ENCODE data around the gene MGLL. TPM values are rescaled to one million over a fixed set of nuclear protein-coding genes. Genes with fewer than 3 reads are reported as not detected.
A peak's percentile ranks its signal among the peaks of the same experiment; 100 is the strongest.

The MGLL gene
- total RNA-seq (250 TPM), polyA plus RNA-seq (ENCODE audit: insufficient read depth, low read depth, low replicate concordance) (74.2 TPM)
- long read RNA-seq, donor 1, full-length matches to known transcripts = 10 of 10 reads
- long read RNA-seq, donor 1, partial matches to known transcripts = 0 of 10 reads
- long read RNA-seq, donor 1, other reads (novel, unspliced or antisense) = 0 of 10 reads
- long read RNA-seq, donor 2, full-length matches to known transcripts = 6 of 50 reads
- long read RNA-seq, donor 2, partial matches to known transcripts = 0 of 50 reads
- long read RNA-seq, donor 2, other reads (novel, unspliced or antisense) = 44 of 50 reads
- long read RNA-seq, donor 3, full-length matches to known transcripts = 16 of 16 reads
- long read RNA-seq, donor 3, partial matches to known transcripts = 0 of 16 reads
- long read RNA-seq, donor 3, other reads (novel, unspliced or antisense) = 0 of 16 reads
- long read RNA-seq, donor 4, full-length matches to known transcripts = 11 of 75 reads
- long read RNA-seq, donor 4, partial matches to known transcripts = 35 of 75 reads
- long read RNA-seq, donor 4, other reads (novel, unspliced or antisense) = 29 of 75 reads
- long read RNA-seq, donor 5 = 0 reads
- long read RNA-seq, donor 6, full-length matches to known transcripts = 5 of 5 reads
- long read RNA-seq, donor 6, partial matches to known transcripts = 0 of 5 reads
- long read RNA-seq, donor 6, other reads (novel, unspliced or antisense) = 0 of 5 reads
- long read RNA-seq, donor 7, full-length matches to known transcripts = 156 of 386 reads
- long read RNA-seq, donor 7, partial matches to known transcripts = 14 of 386 reads
- long read RNA-seq, donor 7, other reads (novel, unspliced or antisense) = 216 of 386 reads
- long read RNA-seq, donor 8, full-length matches to known transcripts = 11 of 11 reads
- long read RNA-seq, donor 8, partial matches to known transcripts = 0 of 11 reads
- long read RNA-seq, donor 8, other reads (novel, unspliced or antisense) = 0 of 11 reads
- long read RNA-seq, donor 9, full-length matches to known transcripts = 6 of 6 reads
- long read RNA-seq, donor 9, partial matches to known transcripts = 0 of 6 reads
- long read RNA-seq, donor 9, other reads (novel, unspliced or antisense) = 0 of 6 reads
- long read RNA-seq, donor 10, full-length matches to known transcripts = 7 of 7 reads
- long read RNA-seq, donor 10, partial matches to known transcripts = 0 of 7 reads
- long read RNA-seq, donor 10, other reads (novel, unspliced or antisense) = 0 of 7 reads

DNA sequence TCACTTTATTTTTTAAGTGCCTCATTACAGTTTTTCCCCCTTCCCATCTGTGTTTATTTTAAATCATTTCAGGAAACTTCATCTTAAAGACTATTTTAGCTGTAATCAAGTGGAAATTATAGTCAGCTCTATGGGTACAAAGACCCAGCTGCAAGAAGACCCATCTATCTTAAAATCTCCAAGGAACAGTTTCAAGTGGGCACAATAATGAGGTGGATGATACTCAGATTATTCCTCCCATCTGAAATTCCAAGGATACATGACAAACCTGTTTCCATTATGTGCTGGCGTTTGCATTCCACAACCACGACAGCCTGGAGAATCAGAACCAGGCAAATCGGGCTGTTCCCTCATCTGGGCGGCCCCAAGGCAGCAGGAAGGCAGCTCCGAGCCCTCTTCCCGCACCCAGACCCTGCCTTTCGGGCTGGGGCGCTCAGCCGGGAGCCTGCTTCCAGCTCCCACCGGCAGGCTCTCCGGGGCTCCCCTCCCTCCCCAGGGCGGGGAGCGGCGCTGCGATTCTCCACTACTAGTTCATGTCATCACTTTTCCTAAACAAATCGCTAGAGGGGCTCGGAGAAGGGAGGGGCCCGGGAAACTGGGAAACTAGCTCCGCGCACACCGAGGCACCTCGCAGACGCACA is at the start of gene MGLL:
Gene MGLL (minus strand): TSS at position 475 of the 641 bp plus-strand sequence. CDS start 197 bp downstream, at position 278.
- peak in 3 of 5 donors; percentile 50 to 78 (median 75) for DNase-seq
- Histone ChIP-seq H3K36me3 (ENCODE audit: control insufficient read depth in 2 of 3, insufficient read depth in 3 of 3, low read length in 3 of 3) (no peaks in the 10 kb centered on the region), H3K27ac (ENCODE audit: low read depth in 2 of 2, low read length in 2 of 2) (peak within 1 kb of the TSS; percentile 32 to 84), H3K27me3 (ENCODE audit: control insufficient read depth, insufficient read depth, low read length) (no peaks in the 10 kb centered on the region), H3K9me3 (ENCODE audit: control insufficient read depth in 2 of 3, insufficient read depth in 1 of 3, low read length in 3 of 3) (no peaks in the 10 kb centered on the region), H3K9ac (ENCODE audit: low read length in 3 of 3) (peak within 1 kb of the TSS; percentile 1 to 47 (median 43)), H3K4me3 (ENCODE audit: low read length in 3 of 3) (peak within 1 kb of the TSS; percentile 47 to 88 (median 59)), H3K4me1 (ENCODE audit: control insufficient read depth in 2 of 3, insufficient read depth in 2 of 3, low read depth in 1 of 3, low read length in 3 of 3) (peaks cover 4 to 30% (median 21%) of the 10 kb centered on the region in 3 donors)
- TF ChIP-seq, protein P1, sequence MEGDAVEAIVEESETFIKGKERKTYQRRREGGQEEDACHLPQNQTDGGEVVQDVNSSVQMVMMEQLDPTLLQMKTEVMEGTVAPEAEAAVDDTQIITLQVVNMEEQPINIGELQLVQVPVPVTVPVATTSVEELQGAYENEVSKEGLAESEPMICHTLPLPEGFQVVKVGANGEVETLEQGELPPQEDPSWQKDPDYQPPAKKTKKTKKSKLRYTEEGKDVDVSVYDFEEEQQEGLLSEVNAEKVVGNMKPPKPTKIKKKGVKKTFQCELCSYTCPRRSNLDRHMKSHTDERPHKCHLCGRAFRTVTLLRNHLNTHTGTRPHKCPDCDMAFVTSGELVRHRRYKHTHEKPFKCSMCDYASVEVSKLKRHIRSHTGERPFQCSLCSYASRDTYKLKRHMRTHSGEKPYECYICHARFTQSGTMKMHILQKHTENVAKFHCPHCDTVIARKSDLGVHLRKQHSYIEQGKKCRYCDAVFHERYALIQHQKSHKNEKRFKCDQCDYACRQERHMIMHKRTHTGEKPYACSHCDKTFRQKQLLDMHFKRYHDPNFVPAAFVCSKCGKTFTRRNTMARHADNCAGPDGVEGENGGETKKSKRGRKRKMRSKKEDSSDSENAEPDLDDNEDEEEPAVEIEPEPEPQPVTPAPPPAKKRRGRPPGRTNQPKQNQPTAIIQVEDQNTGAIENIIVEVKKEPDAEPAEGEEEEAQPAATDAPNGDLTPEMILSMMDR (IDR thresholded peaks at IDR 0.05; ENCODE audit: borderline replicate concordance, extremely low read depth, insufficient read depth) = no peak
- intact Hi-C loops (cut with DNase I) = no loop called here
- FAIRE-seq = no peak

GRCh38 chr3:127870156-127870555 is 47.8 kb upstream of the MGLL start:
- TF ChIP-seq, protein P1 (IDR thresholded peaks at IDR 0.05; ENCODE audit: borderline replicate concordance, extremely low read depth, insufficient read depth) = no peak
- H3K4me1 ChIP-seq (ENCODE audit: control insufficient read depth in 2 of 3, insufficient read depth in 2 of 3, low read depth in 1 of 3, low read length in 3 of 3) = no peaks in the 10 kb centered on the region
- H3K27ac ChIP-seq (ENCODE audit: low read depth in 2 of 2, low read length in 2 of 2) = no peak overlapping the region
- H3K4me3 ChIP-seq (ENCODE audit: low read length in 3 of 3) = no peak overlapping the region
- DNase-seq (no peak), FAIRE-seq (no peak)
- H3K27me3 ChIP-seq (ENCODE audit: control insufficient read depth, insufficient read depth, low read length) = no peaks in the 10 kb centered on the region
- no peak overlapping the region for H3K9ac ChIP-seq (ENCODE audit: low read length in 3 of 3)
- intact Hi-C loops (cut with DNase I) = no loop called here
- H3K9me3 ChIP-seq (ENCODE audit: control insufficient read depth in 2 of 3, insufficient read depth in 1 of 3, low read length in 3 of 3) = no peaks in the 10 kb centered on the region
- no peaks in the 10 kb centered on the region for H3K36me3 ChIP-seq (ENCODE audit: control insufficient read depth in 2 of 3, insufficient read depth in 3 of 3, low read length in 3 of 3)

DNA sequence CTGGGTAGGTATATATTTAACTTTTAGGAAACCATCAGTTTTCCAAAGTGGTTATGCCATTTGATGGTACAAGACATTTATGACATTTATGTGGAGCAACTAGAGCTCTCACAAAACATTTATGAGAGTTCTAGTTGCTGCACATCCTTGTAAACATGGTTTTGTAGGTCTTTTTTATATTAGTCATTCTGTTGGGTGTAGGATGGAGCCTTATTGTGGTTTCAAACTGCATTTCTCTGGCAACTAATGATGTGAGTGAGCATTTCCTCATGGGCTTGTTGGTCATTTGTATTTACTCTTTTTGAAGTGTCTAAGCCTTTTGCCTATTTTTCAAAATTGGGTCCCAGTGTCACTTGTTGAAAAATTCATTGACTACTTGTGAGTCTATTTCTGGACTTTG is 45.7 kb upstream of the MGLL start:
- no peak overlapping the region for H3K9ac ChIP-seq (ENCODE audit: low read length in 3 of 3)
- intact Hi-C loops (cut with DNase I) = no loop called here
- FAIRE-seq (no peak), DNase-seq (no peak)
- no peaks in the 10 kb centered on the region for H3K4me1 ChIP-seq (ENCODE audit: control insufficient read depth in 2 of 3, insufficient read depth in 2 of 3, low read depth in 1 of 3, low read length in 3 of 3)
- TF ChIP-seq, protein P1 (IDR thresholded peaks at IDR 0.05; ENCODE audit: borderline replicate concordance, extremely low read depth, insufficient read depth) = no peak
- H3K4me3 ChIP-seq (ENCODE audit: low read length in 3 of 3) = no peak overlapping the region
- H3K27me3 ChIP-seq (ENCODE audit: control insufficient read depth, insufficient read depth, low read length) = no peaks in the 10 kb centered on the region
- no peaks in the 10 kb centered on the region for H3K36me3 ChIP-seq (ENCODE audit: control insufficient read depth in 2 of 3, insufficient read depth in 3 of 3, low read length in 3 of 3)
- H3K27ac ChIP-seq (ENCODE audit: low read depth in 2 of 2, low read length in 2 of 2) = no peak overlapping the region
- no peaks in the 10 kb centered on the region for H3K9me3 ChIP-seq (ENCODE audit: control insufficient read depth in 2 of 3, insufficient read depth in 1 of 3, low read length in 3 of 3)

Data from kidney (tissue), 22 donors.